Hepatocyte (in vitro differentiated cells): ENCODE results near the gene GPRIN2. TPM values are rescaled to one million over a fixed set of nuclear protein-coding genes. Genes with fewer than 3 reads are reported as not detected.
"Not testable (repeated sequence)": the region's sequence is repeated elsewhere in the genome, so short reads cannot be mapped to it uniquely, and the experiment has no call there.

Source experiments
- DNase-seq: peaks from one replicate; pipeline ENCODE4 v3.0.0-alpha.2; 2016; ENCODE audit warnings: low spot score
- H2AFZ ChIP-seq: fragments of 200-600 bp; sonication (generic); 2 replicates; pipeline ENCODE4 v1.6.0; 2016; ENCODE audit warnings: antibody characterized with exemption, mild to moderate bottlenecking
- H3K27ac ChIP-seq: fragments of 200-600 bp; sonication (generic); 2 replicates; pipeline ENCODE4 v1.5.1; 2016; ENCODE audit warnings: mild to moderate bottlenecking
- H3K27me3 ChIP-seq: fragments of 200-600 bp; sonication (generic); 2 replicates; pipeline ENCODE4 v1.6.1; 2016
- H3K36me3 ChIP-seq: fragments of 200-600 bp; sonication (generic); replicated peaks from 2 replicates; pipeline ENCODE4 v1.5.1; 2016; ENCODE audit warnings: low read depth; ENCODE audit not compliant: insufficient read depth
- H3K4me1 ChIP-seq: fragments of 200-600 bp; sonication (generic); 2 replicates; pipeline ENCODE4 v1.5.1; 2016; ENCODE audit warnings: mild to moderate bottlenecking, moderate library complexity; ENCODE audit not compliant: insufficient read depth
- H3K4me2 ChIP-seq: fragments of 200-600 bp; sonication (generic); 2 replicates; pipeline ENCODE4 v1.6.0; 2016
- H3K4me3 ChIP-seq: fragments of 200-600 bp; sonication (generic); 2 replicates; pipeline ENCODE4 v1.5.1; 2016; ENCODE audit warnings: mild to moderate bottlenecking
- H3K79me2 ChIP-seq: fragments of 200-600 bp; sonication (generic); 2 replicates; pipeline ENCODE4 v1.6.0; 2017; ENCODE audit warnings: mild to moderate bottlenecking
- H3K9me2 ChIP-seq: fragments of 200-600 bp; sonication (generic); replicated peaks from 2 replicates; pipeline ENCODE4 v1.6.0; 2017; ENCODE audit warnings: mild to moderate bottlenecking; ENCODE audit not compliant: insufficient read depth
- H3K9me3 ChIP-seq: fragments of 200-600 bp; sonication (generic); 2 replicates; pipeline ENCODE4 v1.5.1; 2016; ENCODE audit warnings: low read depth, mild to moderate bottlenecking
- H4K20me1 ChIP-seq: fragments of 200-600 bp; sonication (generic); 2 replicates; pipeline ENCODE4 v1.6.0; 2016; ENCODE audit warnings: mild to moderate bottlenecking; ENCODE audit not compliant: insufficient read depth, poor library complexity, severe bottlenecking
- WGBS: methylation state at CpG from one replicate; pipeline ENCODE4 v1.1.6; 2016; ENCODE audit warnings: low lambda C conversion rate; ENCODE audit errors: missing lambda C conversion rate; 5-methylcytosine and 5-hydroxymethylcytosine counted together
- polyA plus RNA-seq: library from polyadenylated mRNA; unstranded; fragments of >200 nt; fragmentation: Nextera tagmentation; extraction: Ambion mirVana; gene quantifications from 2 replicates; pipeline ENCODE4 v1.2.1, GENCODE V29; 2016
- total RNA-seq: library from RNA; depleted of rRNA; stranded (reverse); fragments of >200 nt; gene quantifications from 2 replicates; pipeline ENCODE4 v1.2.3, GENCODE V29; 2014

GPRIN2 gene
- total and polyA plus RNA-seq, 2 experiments from 2014 or later, result 15.0 to 23.4 TPM

- DNase-seq, H4K20me1 ChIP-seq, H3K36me3 ChIP-seq, H3K4me1 ChIP-seq, H3K27me3 ChIP-seq, H3K4me2 ChIP-seq, H3K9me2 ChIP-seq, H3K4me3 ChIP-seq, H3K27ac ChIP-seq, H3K9me3 ChIP-seq, H3K79me2 ChIP-seq, H2AFZ ChIP-seq: not testable (repeated sequence)
- no CpG with 5 or more reads among the region's 3 CpGs for WGBS
Observed at GRCh38 chr10:46589589-46589988, 33.1 kb upstream of the GPRIN2 start.

GRCh38 chr10:46588221-46588620 lies 31.8 kb upstream of the GPRIN2 start:
- H3K36me3 ChIP-seq, H3K9me3 ChIP-seq, H3K27me3 ChIP-seq, H3K79me2 ChIP-seq, H3K27ac ChIP-seq, H4K20me1 ChIP-seq, H3K9me2 ChIP-seq, H3K4me3 ChIP-seq, H2AFZ ChIP-seq, H3K4me2 ChIP-seq, H3K4me1 ChIP-seq, DNase-seq: not testable (repeated sequence)
- no CpG with 5 or more reads among the region's 3 CpGs for WGBS

DNA sequence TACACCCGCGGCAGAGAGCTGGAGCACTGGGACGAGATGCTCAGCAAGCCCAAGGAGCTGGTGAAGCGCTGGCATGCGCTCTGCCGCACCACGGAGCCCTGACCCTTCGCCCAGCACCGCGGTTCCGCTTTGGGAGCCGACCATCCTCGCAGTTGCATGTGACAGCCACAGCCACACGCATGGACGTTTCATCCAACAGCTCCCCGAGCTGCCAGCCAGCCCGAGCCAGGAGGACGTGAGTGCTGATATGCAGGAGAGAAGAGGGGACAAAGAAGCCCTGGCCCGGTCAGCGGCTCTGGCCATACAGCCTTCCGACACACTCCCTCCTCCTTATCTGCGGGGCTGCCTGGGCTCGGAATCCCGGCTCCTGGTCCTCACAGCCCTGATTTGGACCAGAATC lies 31.1 kb upstream of the GPRIN2 start:
- H3K4me2 ChIP-seq, H3K9me3 ChIP-seq, H3K79me2 ChIP-seq, H3K9me2 ChIP-seq, H3K27ac ChIP-seq, H3K36me3 ChIP-seq, H3K27me3 ChIP-seq, H3K4me3 ChIP-seq, H4K20me1 ChIP-seq, H2AFZ ChIP-seq, H3K4me1 ChIP-seq, DNase-seq: not testable (repeated sequence)
- WGBS, result no CpG with 5 or more reads among the region's 24 CpGs

GRCh38 chr10:46585246-46585645 lies 28.8 kb upstream of the GPRIN2 start:
- not testable (repeated sequence) for H3K27ac ChIP-seq, H3K36me3 ChIP-seq, DNase-seq, H2AFZ ChIP-seq, H3K4me2 ChIP-seq, H3K79me2 ChIP-seq, H3K9me2 ChIP-seq, H3K4me1 ChIP-seq, H3K4me3 ChIP-seq, H3K9me3 ChIP-seq, H4K20me1 ChIP-seq, H3K27me3 ChIP-seq
- WGBS, result no CpG with 5 or more reads among the region's 13 CpGs

DNA sequence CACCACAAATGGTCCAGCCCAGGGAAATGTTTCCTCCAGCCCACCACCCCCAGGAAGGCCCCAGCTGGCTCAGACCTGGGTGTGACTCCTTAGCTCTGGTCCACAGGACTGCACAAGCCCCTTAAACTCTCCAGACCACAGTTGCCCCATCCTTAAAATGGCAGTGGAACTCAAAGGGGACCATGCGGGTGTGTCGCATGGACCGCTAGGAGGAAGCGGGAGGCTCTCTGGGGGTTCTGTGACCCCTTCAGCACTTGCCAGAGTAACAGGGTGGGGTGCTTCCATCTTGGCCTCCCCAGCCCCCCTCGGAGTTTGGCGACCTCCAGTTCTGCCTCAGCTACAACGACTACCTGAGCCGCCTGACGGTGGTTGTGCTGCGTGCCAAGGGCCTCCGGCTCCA lies 27.7 kb upstream of the GPRIN2 start:
- not testable (repeated sequence) for H3K27me3 ChIP-seq, DNase-seq, H2AFZ ChIP-seq, H3K9me3 ChIP-seq, H3K36me3 ChIP-seq, H3K27ac ChIP-seq, H3K4me1 ChIP-seq, H4K20me1 ChIP-seq, H3K4me3 ChIP-seq, H3K79me2 ChIP-seq, H3K4me2 ChIP-seq, H3K9me2 ChIP-seq
- WGBS, result 98% methylated on average over 10 of the region's 11 CpGs

- not testable (repeated sequence) for H3K9me3 ChIP-seq, H4K20me1 ChIP-seq, H3K4me2 ChIP-seq, H3K36me3 ChIP-seq, H3K79me2 ChIP-seq, H3K27ac ChIP-seq, DNase-seq, H2AFZ ChIP-seq, H3K27me3 ChIP-seq, H3K4me1 ChIP-seq, H3K9me2 ChIP-seq, H3K4me3 ChIP-seq
- WGBS, result 50% methylated on average over 2 of the region's 11 CpGs
Observed at GRCh38 chr10:46582568-46582967, 26.1 kb upstream of the GPRIN2 start.

DNA sequence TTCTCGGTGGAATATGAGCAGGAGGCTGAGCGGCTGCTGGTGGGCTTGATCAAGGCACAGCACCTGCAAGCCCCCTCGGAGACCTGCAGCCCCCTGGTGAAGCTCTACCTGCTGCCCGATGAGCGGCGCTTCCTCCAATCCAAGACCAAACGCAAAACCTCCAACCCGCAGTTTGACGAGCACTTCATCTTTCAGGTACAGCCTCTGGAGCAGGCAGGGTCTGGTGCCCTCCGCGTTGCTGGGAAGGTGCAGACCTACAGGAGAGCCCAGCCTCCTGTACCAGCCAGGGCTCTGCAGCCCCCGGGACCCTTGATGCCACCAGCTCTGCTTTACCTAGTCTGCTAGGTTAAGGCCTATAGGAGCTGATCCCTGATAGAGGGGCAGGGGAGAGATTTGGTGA lies 25.5 kb upstream of the GPRIN2 start:
- WGBS, result 92% methylated on average over 9 of the region's 12 CpGs

DNA sequence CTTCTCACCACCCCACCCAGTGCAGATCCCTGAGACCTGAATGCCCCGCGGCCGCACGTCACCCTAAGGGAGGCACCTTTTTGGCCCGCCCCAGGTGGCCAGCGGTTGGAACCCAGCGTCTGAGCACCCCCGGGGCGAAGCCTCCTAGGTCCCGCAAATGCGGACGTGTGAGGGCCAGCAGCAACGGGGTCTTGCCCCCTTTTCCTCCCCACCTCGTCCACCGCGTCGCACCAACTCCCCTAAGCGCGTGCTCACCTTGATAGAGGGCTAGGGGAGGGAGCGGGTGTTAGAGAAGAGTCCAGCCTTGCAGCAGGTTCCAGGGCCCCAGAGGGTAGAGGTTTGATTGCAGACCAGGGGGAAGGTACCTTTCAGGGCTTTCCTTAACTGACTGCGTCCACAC lies 22.9 kb upstream of the GPRIN2 start:
- not testable (repeated sequence) for DNase-seq, H3K9me3 ChIP-seq, H3K4me2 ChIP-seq

More for the DNA sequence above, 25.5 kb upstream of the GPRIN2 start:
- H3K4me1 ChIP-seq, H3K27ac ChIP-seq, H2AFZ ChIP-seq, DNase-seq, H3K36me3 ChIP-seq, H3K9me3 ChIP-seq, H3K27me3 ChIP-seq, H3K79me2 ChIP-seq, H3K9me2 ChIP-seq, H3K4me2 ChIP-seq, H4K20me1 ChIP-seq, H3K4me3 ChIP-seq: not testable (repeated sequence)

GRCh38 chr10:46578474-46579178 lies 22.2 kb upstream of the GPRIN2 start, which contains the start of gene SYT15:
Gene SYT15 (plus strand): TSS chr10:46579128. CDS start chr10:46579169, 41 bp downstream.
- H3K36me3 ChIP-seq, H3K9me2 ChIP-seq, H3K9me3 ChIP-seq, H4K20me1 ChIP-seq, H3K4me3 ChIP-seq, H3K27me3 ChIP-seq, H3K4me1 ChIP-seq, H2AFZ ChIP-seq, H3K27ac ChIP-seq, DNase-seq, H3K79me2 ChIP-seq: not testable (repeated sequence)
- 0% methylated on average over 17 of the region's 68 CpGs for WGBS
- H3K4me2 ChIP-seq, result peak within 1 kb of the TSS; percentile 69

More for the DNA sequence above, 22.9 kb upstream of the GPRIN2 start:
- not testable (repeated sequence) for H3K27ac ChIP-seq, H3K27me3 ChIP-seq, H3K4me3 ChIP-seq, H2AFZ ChIP-seq, H3K4me1 ChIP-seq, H4K20me1 ChIP-seq, H3K36me3 ChIP-seq, H3K9me2 ChIP-seq, H3K79me2 ChIP-seq
- 21% methylated on average over 9 of the region's 21 CpGs for WGBS
